Transverse colon (tissue), 4 donors: ENCODE measurements around the gene DHRS9.

Experiments
- CTCF ChIP-seq, 5 experiments: fragments of 200-600 bp in 3 of 5; fragments of 450-650 bp in 2 of 5; sonication (generic) in 3 of 5; IDR thresholded peaks; 1 replicate in 2 of 5; 2 replicates in 3 of 5; pipeline ENCODE4 v1.5.1; 2016 to 2017; ENCODE audit warnings: antibody characterized with exemption in 5 of 5, inconsistent platforms in 3 of 5, mild to moderate bottlenecking in 2 of 5, moderate library complexity in 1 of 5
- EP300 ChIP-seq: sonication (generic); formaldehyde crosslinking; IDR thresholded peaks from one replicate; pipeline ENCODE4 v1.6.1; 2017; ENCODE audit warnings: antibody characterized with exemption, low read depth
- POLR2AphosphoS5 ChIP-seq, 3 donors: sonication (generic); formaldehyde crosslinking; IDR thresholded peaks; one replicate each; pipeline ENCODE4 v1.6.1; 2016; ENCODE audit warnings: antibody characterized with exemption in 3 of 3

GRCh38 chr2:169118060-169118459 lies 48.7 kb downstream of the DHRS9 start:
- no peak for TF ChIP-seq EP300
- TF ChIP-seq CTCF (IDR thresholded peaks at IDR 0.05) = no peak
- TF ChIP-seq POLR2AphosphoS5 (IDR thresholded peaks at IDR 0.05) = no peak
